Liver (tissue), 9 donors: ENCODE data around the gene ARHGAP4. TPM values are rescaled to one million over a fixed set of nuclear protein-coding genes. Genes with fewer than 3 reads are reported as not detected.

Experiments used
- DNase-seq: peaks from one replicate; pipeline ENCODE4 v3.0.0-alpha.2; 2017; ENCODE audit warnings: low spot score
- H3K27ac ChIP-seq, 2 donors: one replicate each; pipeline ENCODE4 v1.7.0; 2013; ENCODE audit warnings: inconsistent platforms in 2 of 2, low read length in 2 of 2, control low read depth in 1 of 2, low read depth in 1 of 2, mild to moderate bottlenecking in 1 of 2
- H3K27me3 ChIP-seq, 4 donors: one replicate each; pipeline versions ENCODE4 v1.6.1 to v1.7.0; 2013; ENCODE audit warnings: low read length in 3 of 4, inconsistent platforms in 1 of 4, mild to moderate bottlenecking in 1 of 4, moderate library complexity in 1 of 4; ENCODE audit not compliant: control insufficient read depth in 4 of 4, insufficient read depth in 4 of 4
- H3K36me3 ChIP-seq, 4 donors: one replicate each; pipeline versions ENCODE4 v1.6.1 to v1.7.0; 2013; ENCODE audit warnings: low read length in 3 of 4, mild to moderate bottlenecking in 3 of 4, low read depth in 1 of 4, moderate library complexity in 1 of 4; ENCODE audit not compliant: control insufficient read depth in 4 of 4, insufficient read depth in 3 of 4
- H3K4me1 ChIP-seq, 4 donors: one replicate each; pipeline versions ENCODE4 v1.6.1 to v1.7.0; 2013; ENCODE audit warnings: low read length in 3 of 4, mild to moderate bottlenecking in 3 of 4, moderate library complexity in 1 of 4; ENCODE audit not compliant: control insufficient read depth in 4 of 4, insufficient read depth in 4 of 4
- H3K4me3 ChIP-seq, 3 donors: one replicate each; pipeline versions ENCODE4 v1.6.1 to v1.7.0; 2013; ENCODE audit warnings: low read length in 3 of 3, control low read depth in 1 of 3, low read depth in 1 of 3, mild to moderate bottlenecking in 1 of 3
- H3K9ac ChIP-seq, 2 donors: one replicate each; pipeline ENCODE4 v1.7.0; 2013; ENCODE audit warnings: low read length in 2 of 2, mild to moderate bottlenecking in 2 of 2, moderate library complexity in 2 of 2, control low read depth in 1 of 2, low read depth in 1 of 2
- H3K9me3 ChIP-seq, 4 donors: one replicate each; pipeline versions ENCODE4 v1.6.1 to v1.7.0; 2013; ENCODE audit warnings: low read length in 3 of 4; ENCODE audit not compliant: control insufficient read depth in 4 of 4
- ATF3 ChIP-seq: IDR thresholded peaks from 2 replicates; pipeline ENCODE4 v1.6.1; 2016; ENCODE audit warnings: antibody characterized with exemption
- CTCF ChIP-seq: fragments of 150-350 bp; IDR thresholded peaks from 2 replicates; pipeline ENCODE4 v1.5.1; 2017; ENCODE audit warnings: improper control_type of control experiment, low read depth, low read length; ENCODE audit not compliant: missing input control
- EGR1 ChIP-seq, 2 donors: IDR thresholded peaks; 2 replicates each; pipeline ENCODE4 v1.6.1; 2016 to 2018; ENCODE audit warnings: antibody characterized with exemption in 2 of 2, low read depth in 2 of 2
- FOXA1 ChIP-seq: IDR thresholded peaks from 2 replicates; pipeline ENCODE4 v1.6.1; 2016; ENCODE audit warnings: antibody characterized with exemption
- FOXA2 ChIP-seq: IDR thresholded peaks from 2 replicates; pipeline ENCODE4 v1.6.1; 2016; ENCODE audit warnings: antibody characterized with exemption
- GABPA ChIP-seq, 2 donors: IDR thresholded peaks in 1 of 2; conservative IDR thresholded peaks in 1 of 2; 2 replicates each; pipeline ENCODE4 v1.6.1; 2016; ENCODE audit warnings: antibody characterized with exemption in 2 of 2, mild to moderate bottlenecking in 1 of 2, moderate library complexity in 1 of 2
- HNF4A ChIP-seq, 2 donors: conservative IDR thresholded peaks; 2 replicates each; pipeline ENCODE4 v1.6.1; 2016; ENCODE audit warnings: antibody characterized with exemption in 2 of 2, mild to moderate bottlenecking in 2 of 2
- HNF4G ChIP-seq: IDR thresholded peaks from 2 replicates; pipeline ENCODE4 v1.6.1; 2016; ENCODE audit warnings: antibody characterized with exemption
- JUND ChIP-seq, 2 donors: IDR thresholded peaks; 2 replicates each; pipeline ENCODE4 v1.6.1; 2016; ENCODE audit warnings: antibody characterized with exemption in 2 of 2
- MAX ChIP-seq: IDR thresholded peaks from 2 replicates; pipeline ENCODE4 v1.6.1; 2016; ENCODE audit warnings: antibody characterized with exemption
- NR2F2 ChIP-seq: IDR thresholded peaks from 2 replicates; pipeline ENCODE4 v1.6.1; 2016; ENCODE audit warnings: antibody characterized with exemption
- RAD21 ChIP-seq, 2 donors: IDR thresholded peaks; 2 replicates each; pipeline ENCODE4 v1.6.1; 2016; ENCODE audit warnings: antibody characterized with exemption in 2 of 2, mild to moderate bottlenecking in 2 of 2
- REST ChIP-seq: IDR thresholded peaks from 2 replicates; pipeline ENCODE4 v1.6.1; 2016; ENCODE audit warnings: antibody characterized with exemption, mild to moderate bottlenecking
- RXRA ChIP-seq, 2 donors: IDR thresholded peaks; 2 replicates each; pipeline ENCODE4 v1.6.1; 2017 to 2018; ENCODE audit warnings: antibody characterized with exemption in 2 of 2, mild to moderate bottlenecking in 1 of 2
- SP1 ChIP-seq: IDR thresholded peaks from 2 replicates; pipeline ENCODE4 v1.6.1; 2018; ENCODE audit warnings: antibody characterized with exemption, mild to moderate bottlenecking
- TAF1 ChIP-seq: conservative IDR thresholded peaks from 2 replicates; pipeline ENCODE4 v1.6.1; 2016; ENCODE audit warnings: antibody characterized with exemption, mild to moderate bottlenecking
- YY1 ChIP-seq: IDR thresholded peaks from 2 replicates; pipeline ENCODE4 v1.6.1; 2016; ENCODE audit warnings: antibody characterized with exemption, mild to moderate bottlenecking
- ZBTB33 ChIP-seq: IDR thresholded peaks from 2 replicates; pipeline ENCODE4 v1.6.1; 2016; ENCODE audit warnings: antibody characterized with exemption
- WGBS: extraction: QIAGEN DNeasy Blood & Tissue Kit; methylation state at CpG from one replicate; pipeline ENCODE4 v1.1.7; 2013; 5-methylcytosine and 5-hydroxymethylcytosine counted together
- polyA plus RNA-seq, 2 donors: library from polyadenylated mRNA; stranded (reverse) in 1 of 2; unstranded in 1 of 2; fragments of 200-250 nt in 1 of 2; fragments of >200 nt in 1 of 2; fragmentation: Nextera tagmentation in 1 of 2; extraction: Ambion mirVana in 1 of 2; gene quantifications; one replicate each; pipeline versions ENCODE4 v1.2.1 to v1.2.3, GENCODE V29; 2013 to 2015
- total RNA-seq, 2 donors: library from RNA; depleted of rRNA; stranded (reverse); fragments of >200 nt; gene quantifications; one replicate each; pipeline ENCODE4 v1.2.3, GENCODE V29; 2014
- donor health status: healthy.
- donor health status: healthy.
- donor health status: healthy.
- donor health status: healthy.
- donor health status: healthy.

Gene ARHGAP4
- total and polyA plus RNA-seq, 4 donors, result 3.3 to 28.1 (median 10.2) TPM

GRCh38 chrX:153957224-153957623 lies 31.2 kb upstream of the ARHGAP4 start:
- no peaks in the 10 kb centered on the region for H3K9me3 ChIP-seq
- H3K36me3 ChIP-seq, result peaks cover 29 to 94% (median 35%) of the 10 kb centered on the region in 4 donors
- H3K4me1 ChIP-seq, result no peaks in the 10 kb centered on the region
- H3K4me3 ChIP-seq, result no peak overlapping the region
- no peaks in the 10 kb centered on the region for H3K27me3 ChIP-seq
- no peak for DNase-seq
- H3K27ac ChIP-seq, result no peak overlapping the region
- TF ChIP-seq HNF4A (conservative IDR thresholded peaks at IDR 0.05), result no peak
- TF ChIP-seq MAX, result no peak
- no peak for TF ChIP-seq FOXA2
- TF ChIP-seq JUND (IDR thresholded peaks at IDR 0.05), result no peak
- TF ChIP-seq NR2F2, result no peak
- no peak for TF ChIP-seq TAF1
- TF ChIP-seq RAD21 (IDR thresholded peaks at IDR 0.05), result no peak
- no peak for TF ChIP-seq ZBTB33
- no peak for TF ChIP-seq FOXA1
- no peak for TF ChIP-seq GABPA (IDR thresholded peaks at IDR 0.05 in 1 of 2, conservative IDR thresholded peaks at IDR 0.05 in 1 of 2)
- no peak for TF ChIP-seq ATF3
- no peak for TF ChIP-seq YY1
- no peak for TF ChIP-seq HNF4G
- TF ChIP-seq SP1, result no peak
- no peak for TF ChIP-seq EGR1 (IDR thresholded peaks at IDR 0.05; ENCODE audit: low read depth in 2 of 2)
- TF ChIP-seq RXRA (IDR thresholded peaks at IDR 0.05), result no peak
- no peak for TF ChIP-seq CTCF
- TF ChIP-seq REST, result no peak
- 93% methylated on average over 17 of the region's 17 CpGs for WGBS
- H3K9ac ChIP-seq, result no peak overlapping the region
